Stimulated activated naive B cell treated with anti-CD40 and anti-IgM and Interleukin-4, amounts not matched to agents 10 μg/mL and 1 μg/mL and 100 μg/mL, for 72 hours (primary cell): ENCODE data around the gene LMAN1L.
A peak's percentile ranks its signal among the peaks of the same experiment; 100 is the strongest.

Experiments
- ATAC-seq, 2 donors: fragments of 150-1000 bp; cut with Tn5 transposase; replicated peaks; 2 replicates each; pipeline ENCODE4 v1.10.0; 2021; ENCODE audit warnings: moderate library complexity in 1 of 2
- DNase-seq: peaks from one replicate; pipeline ENCODE4 v3.0.0; 2021
- H3K27ac Mint-ChIP-seq: one replicate; pipeline ENCODE4 v1.8.0; 2022; ENCODE audit warnings: mild to moderate bottlenecking, mixed read lengths
- H3K27me3 Mint-ChIP-seq, 2 donors: one replicate each; pipeline ENCODE4 v1.8.0; 2022; ENCODE audit warnings: mixed read lengths in 2 of 2
- H3K36me3 Mint-ChIP-seq, 2 donors: one replicate each; pipeline ENCODE4 v1.8.0; 2022; ENCODE audit warnings: mixed read lengths in 2 of 2, mild to moderate bottlenecking in 1 of 2
- H3K4me1 Mint-ChIP-seq, 2 donors: one replicate each; pipeline ENCODE4 v1.8.0; 2022; ENCODE audit warnings: mixed read lengths in 2 of 2, mild to moderate bottlenecking in 1 of 2
- H3K4me3 Mint-ChIP-seq, 2 donors: one replicate each; pipeline ENCODE4 v1.8.0; 2022; ENCODE audit warnings: mild to moderate bottlenecking in 2 of 2, mixed read lengths in 2 of 2, moderate library complexity in 1 of 2
- H3K9me3 Mint-ChIP-seq, 2 donors: one replicate each; pipeline ENCODE4 v1.8.0; 2022; ENCODE audit warnings: mixed read lengths in 2 of 2, mild to moderate bottlenecking in 1 of 2

The LMAN1L gene

DNA sequence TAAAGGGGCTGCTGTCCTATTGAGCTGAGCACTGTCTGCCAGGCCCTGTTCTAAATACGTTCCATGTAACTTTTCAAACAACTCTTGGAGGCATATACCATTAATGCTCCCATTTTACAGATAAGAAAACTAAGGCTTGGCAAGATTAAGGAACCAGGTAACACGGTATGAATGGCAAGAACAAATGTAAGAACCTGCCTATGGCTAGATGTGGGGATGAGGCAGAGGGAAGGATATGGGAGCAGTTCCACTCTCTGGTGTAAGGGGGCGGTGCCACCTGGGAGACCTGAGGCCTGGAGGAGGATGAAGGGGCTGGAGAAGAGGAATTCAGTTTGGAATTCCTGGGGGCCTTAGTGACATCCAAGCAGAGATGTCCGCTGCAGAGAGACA is 3.8 kb upstream of the LMAN1L start:
- H3K36me3 Mint-ChIP-seq, result peaks cover 15 to 17% of the 10 kb centered on the region in 2 donors
- ATAC-seq, result peak; percentile 10 to 15
- H3K4me1 Mint-ChIP-seq, result peaks cover 30 to 42% of the 10 kb centered on the region in 2 donors
- H3K4me3 Mint-ChIP-seq, result peak overlapping the region; percentile 18 to 46
- H3K27me3 Mint-ChIP-seq, result no peaks in the 10 kb centered on the region
- DNase-seq, result no peak
- H3K9me3 Mint-ChIP-seq, result peaks cover 0 to 2% of the 10 kb centered on the region in 2 donors
- peak overlapping the region; percentile 48 for H3K27ac Mint-ChIP-seq

GRCh38 chr15:74809242-74809641 is 3.4 kb upstream of the LMAN1L start:
- ATAC-seq (peak; percentile 4 to 13), DNase-seq (no peak)
- Mint-ChIP-seq H3K27ac (peak overlapping the region; percentile 48), H3K36me3 (peaks cover 11 to 13% of the 10 kb centered on the region in 2 donors), H3K4me1 (peaks cover 27 to 38% of the 10 kb centered on the region in 2 donors), H3K9me3 (peaks cover 0 to 2% of the 10 kb centered on the region in 2 donors), H3K27me3 (no peaks in the 10 kb centered on the region), H3K4me3 (peak overlapping the region; percentile 18 to 46)

GRCh38 chr15:74809956-74810355 is 2.7 kb upstream of the LMAN1L start:
- Mint-ChIP-seq H3K4me1 (peaks cover 24 to 36% of the 10 kb centered on the region in 2 donors), H3K27me3 (no peaks in the 10 kb centered on the region), H3K4me3 (no peak overlapping the region), H3K27ac (peak overlapping the region; percentile 43), H3K36me3 (peaks cover 5 to 7% of the 10 kb centered on the region in 2 donors), H3K9me3 (peaks cover 0 to 2% of the 10 kb centered on the region in 2 donors)
- DNase-seq, result no peak
- no peak for ATAC-seq

DNA sequence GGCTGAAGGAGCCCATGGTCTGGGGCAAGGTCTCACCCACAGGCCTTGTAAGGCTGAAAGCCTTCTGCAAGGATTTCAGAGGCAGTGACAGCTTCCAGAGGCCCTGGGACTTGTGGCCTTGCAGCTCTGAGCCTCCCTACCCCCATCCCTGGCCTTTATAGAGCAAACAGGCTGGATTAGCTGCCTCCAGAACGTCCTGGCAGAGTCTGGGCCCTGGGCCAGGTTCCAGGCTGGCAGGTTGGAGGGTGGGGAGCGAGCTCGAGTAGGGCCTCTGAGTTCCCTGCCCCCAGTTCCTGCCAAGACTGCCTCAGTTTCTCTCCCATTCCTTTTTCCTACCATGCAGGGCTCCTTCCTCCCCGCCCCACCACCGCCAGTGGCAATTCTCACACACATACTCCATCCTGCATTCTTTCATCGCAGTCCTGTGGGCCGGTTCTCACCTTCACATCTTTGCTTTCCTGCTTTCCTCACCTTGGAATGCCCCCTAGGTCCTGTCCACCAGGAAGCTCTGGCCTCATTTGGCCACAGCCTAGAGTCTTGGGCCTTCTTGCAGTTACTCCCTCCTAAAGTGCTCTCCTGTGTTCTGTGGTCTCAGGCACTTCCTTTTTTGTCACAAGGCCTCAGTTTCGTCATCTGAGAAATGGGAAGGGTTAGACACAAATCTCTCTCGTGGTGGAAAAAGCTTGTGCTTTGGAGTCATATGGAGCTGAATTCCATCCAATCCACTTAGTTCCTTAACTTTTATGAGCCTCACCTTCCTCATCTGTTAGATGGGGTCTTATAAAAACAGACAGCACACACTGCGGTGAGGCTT is 2.7 kb downstream of the LMAN1L start:
- H3K27me3 Mint-ChIP-seq, result peaks cover 8 to 24% of the 10 kb centered on the region in 2 donors
- no peaks in the 10 kb centered on the region for H3K36me3 Mint-ChIP-seq
- H3K27ac Mint-ChIP-seq, result no peak overlapping the region
- H3K4me3 Mint-ChIP-seq, result no peak overlapping the region
- no peaks in the 10 kb centered on the region for H3K9me3 Mint-ChIP-seq
- DNase-seq (no peak), ATAC-seq (no peak)
- peaks cover 19 to 25% of the 10 kb centered on the region in 2 donors for H3K4me1 Mint-ChIP-seq

DNA sequence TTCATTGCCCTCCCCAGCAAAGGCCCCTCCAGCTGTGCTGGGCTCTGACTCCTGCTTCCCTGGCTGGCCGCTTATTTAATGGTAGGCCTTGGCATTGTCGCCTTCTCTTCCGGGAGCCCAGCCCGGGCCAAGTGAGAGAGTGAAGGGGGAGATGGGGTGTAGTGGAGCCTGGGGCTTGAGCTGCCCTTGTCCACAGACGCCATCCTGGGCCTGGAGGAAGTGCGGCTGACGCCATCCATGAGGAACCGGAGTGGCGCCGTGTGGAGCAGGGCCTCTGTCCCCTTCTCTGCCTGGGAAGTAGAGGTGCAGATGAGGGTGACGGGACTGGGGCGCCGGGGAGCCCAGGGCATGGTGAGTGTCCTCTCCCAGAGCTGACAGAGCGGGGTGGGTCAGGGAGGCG is 3.3 kb downstream of the LMAN1L start:
- Mint-ChIP-seq H3K9me3 (no peaks in the 10 kb centered on the region), H3K27me3 (peaks cover 8 to 24% of the 10 kb centered on the region in 2 donors), H3K36me3 (no peaks in the 10 kb centered on the region), H3K4me3 (no peak overlapping the region), H3K27ac (no peak overlapping the region), H3K4me1 (peaks cover 25 to 31% of the 10 kb centered on the region in 2 donors)
- no peak for ATAC-seq
- DNase-seq, result no peak

GRCh38 chr15:74816624-74817369 is 4.2 kb downstream of the LMAN1L start:
- Mint-ChIP-seq H3K27me3 (peaks cover 8 to 24% of the 10 kb centered on the region in 2 donors), H3K36me3 (no peaks in the 10 kb centered on the region), H3K4me3 (no peak overlapping the region), H3K4me1 (peaks cover 34 to 39% of the 10 kb centered on the region in 2 donors), H3K9me3 (no peaks in the 10 kb centered on the region), H3K27ac (peak overlapping the region; percentile 51)
- DNase-seq, result no peak
- no peak for ATAC-seq

DNA sequence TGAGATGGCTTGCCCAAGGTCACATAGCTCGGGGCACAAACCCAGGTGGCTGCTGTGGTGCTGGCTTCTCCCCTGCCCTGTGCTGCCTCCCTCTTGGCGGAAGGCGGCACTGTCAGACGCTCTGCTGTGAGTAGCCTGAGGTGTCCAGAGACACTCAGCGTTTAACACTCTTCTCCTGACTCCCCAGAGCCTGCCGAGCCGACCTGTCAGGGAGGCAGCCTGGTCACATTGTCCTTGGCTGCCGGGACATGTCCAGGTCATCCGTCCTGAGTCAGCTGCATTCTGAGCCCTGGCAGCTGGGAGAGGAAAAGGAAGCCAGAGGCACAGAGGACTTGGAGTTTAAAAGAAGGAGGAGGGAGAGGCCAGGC is 4.7 kb downstream of the LMAN1L start:
- Mint-ChIP-seq H3K27ac (no peak overlapping the region), H3K4me3 (no peak overlapping the region), H3K4me1 (peaks cover 39 to 41% of the 10 kb centered on the region in 2 donors), H3K27me3 (peaks cover 8 to 24% of the 10 kb centered on the region in 2 donors), H3K36me3 (no peaks in the 10 kb centered on the region), H3K9me3 (no peaks in the 10 kb centered on the region)
- ATAC-seq (no peak), DNase-seq (no peak)

- DNase-seq (no peak), ATAC-seq (no peak)
- H3K27ac Mint-ChIP-seq, result no peak overlapping the region
- H3K27me3 Mint-ChIP-seq, result peaks cover 23 to 42% of the 10 kb centered on the region in 2 donors
- H3K4me3 Mint-ChIP-seq, result no peak overlapping the region
- H3K4me1 Mint-ChIP-seq, result peaks cover 41 to 45% of the 10 kb centered on the region in 2 donors
- no peaks in the 10 kb centered on the region for H3K36me3 Mint-ChIP-seq
- no peaks in the 10 kb centered on the region for H3K9me3 Mint-ChIP-seq
Measured at GRCh38 chr15:74820056-74820455, 7.4 kb downstream of the LMAN1L start.

DNA sequence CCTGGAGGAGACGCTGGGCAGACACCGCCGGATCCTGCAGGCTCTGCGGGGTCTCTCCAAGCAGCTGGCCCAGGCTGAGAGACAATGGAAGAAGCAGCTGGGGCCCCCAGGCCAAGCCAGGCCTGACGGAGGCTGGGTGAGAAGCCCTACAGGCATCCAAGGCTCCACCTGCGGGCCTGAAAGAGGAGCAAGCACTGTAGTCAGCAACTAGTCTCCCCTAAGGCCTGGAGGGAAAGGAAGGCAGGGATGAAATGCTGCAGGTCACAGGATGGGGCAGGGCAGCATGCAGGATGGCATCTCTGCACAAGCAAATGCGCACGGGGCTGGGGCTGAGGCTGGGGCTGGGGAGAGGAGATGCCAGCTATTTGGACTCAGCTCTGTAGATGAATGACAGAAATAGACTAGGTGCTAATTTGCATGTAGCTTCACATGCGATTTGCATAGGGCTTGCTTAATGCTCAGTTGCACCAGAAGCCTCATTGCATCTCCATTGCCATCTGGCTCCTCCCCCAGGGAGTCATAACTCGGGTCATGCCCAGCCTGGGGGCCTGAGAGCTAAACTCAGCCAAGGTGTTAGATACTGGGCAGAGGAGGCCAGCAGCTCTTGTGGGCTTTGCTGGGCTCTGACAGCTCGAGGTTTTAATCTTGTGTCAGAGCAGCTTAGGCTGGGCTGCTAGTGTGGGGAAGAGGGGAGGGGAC is 8.6 kb downstream of the LMAN1L start:
- H3K4me3 Mint-ChIP-seq, result peak overlapping the region in 1 of 2 donors; percentile 39
- H3K27ac Mint-ChIP-seq, result no peak overlapping the region
- ATAC-seq, result peak; percentile 92
- H3K4me1 Mint-ChIP-seq, result peaks cover 38 to 45% of the 10 kb centered on the region in 2 donors
- peaks cover 28 to 49% of the 10 kb centered on the region in 2 donors for H3K27me3 Mint-ChIP-seq
- peak; percentile 43 for DNase-seq
- no peaks in the 10 kb centered on the region for H3K9me3 Mint-ChIP-seq
- H3K36me3 Mint-ChIP-seq, result no peaks in the 10 kb centered on the region

DNA sequence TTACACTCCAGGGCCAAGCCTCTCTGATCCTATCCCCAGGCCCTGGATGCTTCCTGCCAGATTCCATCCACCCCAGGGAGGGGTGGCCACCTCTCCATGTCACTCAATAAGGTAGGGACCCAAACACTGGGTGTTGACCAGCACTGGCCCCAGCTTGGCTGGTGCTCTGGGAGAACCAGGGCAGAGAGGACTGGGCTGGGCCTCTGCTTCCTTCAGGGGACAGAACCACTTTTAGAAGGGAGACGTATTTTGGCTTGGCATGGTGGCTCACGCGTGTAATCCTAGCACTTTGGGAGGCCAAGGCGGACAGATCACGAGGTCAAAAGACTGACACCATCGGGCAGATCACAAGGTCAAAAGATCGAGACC is 9.1 kb downstream of the LMAN1L start:
- Mint-ChIP-seq H3K4me3 (no peak overlapping the region), H3K9me3 (no peaks in the 10 kb centered on the region), H3K27me3 (peaks cover 32 to 52% of the 10 kb centered on the region in 2 donors), H3K4me1 (peaks cover 40 to 51% of the 10 kb centered on the region in 2 donors), H3K36me3 (no peaks in the 10 kb centered on the region), H3K27ac (no peak overlapping the region)
- ATAC-seq, result no peak
- DNase-seq, result no peak

DNA sequence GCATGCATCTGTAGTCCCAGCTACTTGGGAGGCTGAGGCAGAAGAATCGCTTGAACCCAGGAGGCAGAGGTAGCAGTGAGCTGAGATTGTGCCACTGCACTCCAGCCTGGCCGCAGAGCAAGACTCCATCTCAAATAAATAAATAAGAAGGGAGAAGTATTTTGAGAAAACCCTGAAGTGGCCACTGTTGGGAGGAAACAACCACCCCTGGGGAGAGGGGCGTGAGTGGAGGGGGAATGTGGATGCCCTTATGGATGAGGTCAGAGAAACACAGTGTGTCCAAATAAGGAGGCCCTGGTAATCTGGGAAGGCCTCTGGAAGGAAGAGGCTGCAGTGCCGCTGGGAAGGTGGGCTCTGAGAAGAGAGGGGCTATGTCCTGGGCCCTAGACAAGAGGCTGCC is 9.6 kb downstream of the LMAN1L start:
- H3K4me1 Mint-ChIP-seq, result peaks cover 40 to 51% of the 10 kb centered on the region in 2 donors
- H3K9me3 Mint-ChIP-seq, result no peaks in the 10 kb centered on the region

GRCh38 chr15:74823324-74823723 is 10.7 kb downstream of the LMAN1L start:
- H3K9me3 Mint-ChIP-seq, result no peaks in the 10 kb centered on the region
- H3K27me3 Mint-ChIP-seq, result peaks cover 40 to 56% of the 10 kb centered on the region in 2 donors
- H3K4me1 Mint-ChIP-seq, result peaks cover 39 to 51% of the 10 kb centered on the region in 2 donors
- ATAC-seq, result no peak
- no peak overlapping the region for H3K27ac Mint-ChIP-seq
- H3K4me3 Mint-ChIP-seq, result no peak overlapping the region
- H3K36me3 Mint-ChIP-seq, result no peaks in the 10 kb centered on the region
- DNase-seq, result no peak

More for the DNA sequence above, 9.6 kb downstream of the LMAN1L start:
- no peak overlapping the region for H3K27ac Mint-ChIP-seq
- H3K27me3 Mint-ChIP-seq, result peaks cover 33 to 52% of the 10 kb centered on the region in 2 donors
- DNase-seq, result no peak
- H3K4me3 Mint-ChIP-seq, result no peak overlapping the region
- no peak for ATAC-seq
- no peaks in the 10 kb centered on the region for H3K36me3 Mint-ChIP-seq

GRCh38 chr15:74824976-74825375 is 12.3 kb downstream of the LMAN1L start:
- ATAC-seq (no peak), DNase-seq (no peak)
- Mint-ChIP-seq H3K4me1 (peaks cover 26 to 35% of the 10 kb centered on the region in 2 donors), H3K27me3 (peaks cover 47 to 54% of the 10 kb centered on the region in 2 donors), H3K9me3 (no peaks in the 10 kb centered on the region), H3K27ac (no peak overlapping the region), H3K36me3 (no peaks in the 10 kb centered on the region), H3K4me3 (no peak overlapping the region)

DNA sequence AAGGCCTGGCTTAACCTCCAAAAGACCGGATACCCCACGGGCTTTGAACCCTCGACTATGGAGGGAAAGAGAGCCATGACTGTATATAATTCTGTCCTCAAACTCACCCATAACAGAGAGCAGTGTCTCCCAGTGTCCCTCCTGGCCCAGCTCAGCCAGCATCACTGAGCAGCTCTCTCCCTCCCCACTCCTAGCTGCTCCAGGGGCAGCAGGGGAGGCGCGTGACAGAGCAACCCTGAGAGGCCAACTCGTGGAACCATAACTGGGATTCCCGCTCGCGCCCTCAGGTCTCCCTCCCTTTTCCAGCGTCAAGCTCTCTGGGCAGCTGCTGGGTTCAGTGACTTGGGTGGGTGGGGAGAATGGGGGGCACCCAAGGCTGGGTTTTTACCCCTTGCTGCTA is 13.2 kb downstream of the LMAN1L start:
- Mint-ChIP-seq H3K27me3 (peaks cover 52% of the 10 kb centered on the region in 2 donors), H3K4me3 (no peak overlapping the region), H3K4me1 (peaks cover 20 to 26% of the 10 kb centered on the region in 2 donors), H3K9me3 (no peaks in the 10 kb centered on the region), H3K36me3 (no peaks in the 10 kb centered on the region), H3K27ac (no peak overlapping the region)
- DNase-seq (no peak), ATAC-seq (no peak)
